ENCODE results near the gene C5orf22. TPM values are rescaled to one million over a fixed set of nuclear protein-coding genes. Genes with fewer than 3 reads are reported as not detected.

C5orf22 gene
- total and polyA plus RNA-seq, 7 experiments from 2014 or later: 10.6 to 31.3 (median 23.6) TPM

DNA sequence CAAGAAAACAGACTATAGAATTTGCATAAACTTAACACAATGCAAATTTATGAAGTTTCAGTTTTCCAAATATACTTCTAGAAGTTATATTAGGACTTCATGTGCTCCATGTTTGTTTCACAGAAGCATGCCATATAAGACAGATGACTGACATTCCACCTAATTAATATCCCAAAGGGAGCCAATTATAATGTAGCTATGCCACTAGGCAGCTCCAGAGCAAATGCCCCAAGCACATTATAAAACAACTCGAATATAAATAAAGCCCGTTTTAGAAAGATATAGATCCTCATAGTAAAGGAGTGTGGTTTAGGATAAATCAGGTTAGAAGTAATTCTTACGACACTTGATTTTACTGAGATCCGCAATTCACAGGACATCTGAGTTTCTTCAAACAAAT, 9.1 kb upstream of the C5orf22 start:
- H3K4me3 ChIP-seq (ENCODE audit: low read length): no peak overlapping the region
- no peaks in the 10 kb centered on the region for H3K27me3 ChIP-seq (ENCODE audit: control insufficient read depth in 2 of 2, insufficient read depth in 2 of 2, low read length in 2 of 2)
- no peaks in the 10 kb centered on the region for H3K9me3 ChIP-seq (ENCODE audit: control insufficient read depth in 2 of 3, low read length in 3 of 3)
- Mint-ChIP-seq H3K27ac (no peak overlapping the region), H3K4me1 (peaks cover 5 to 42% (median 32%) of the 10 kb centered on the region in 7 donors), H3K36me3 (peaks cover 15 to 69% (median 52%) of the 10 kb centered on the region in 5 donors), H3K9me3 (no peaks in the 10 kb centered on the region), H3K27me3 (no peaks in the 10 kb centered on the region), H3K4me3 (no peak overlapping the region)
- POLR2A ChIA-PET: no interaction called here
- H3K36me3 ChIP-seq (ENCODE audit: control insufficient read depth in 2 of 3, insufficient read depth in 3 of 3, low read length in 3 of 3): peaks cover 0 to 61% (median 11%) of the 10 kb centered on the region in 3 experiments
- ATAC-seq (no peak), DNase-seq (no peak)
- CTCF ChIA-PET: no interaction called here
- no peak overlapping the region for H3K27ac ChIP-seq (ENCODE audit: low read depth, low read length)
- intact Hi-C loops (cut with micrococcal nuclease): no loop called here
- H3K4me1 ChIP-seq (ENCODE audit: control insufficient read depth in 2 of 2, insufficient read depth in 2 of 2, low read length in 2 of 2): no peaks in the 10 kb centered on the region

- ChIA-PET POLR2A (interaction anchor here (0.5 to 2.0 kb wide), 2 partner anchors 11 to 25 kb away, joined by 3 to 4 read pairs; no protein-coding TSS in a partner anchor), CTCF (no interaction called here)
- no peak for DNase-seq
- intact Hi-C loops (cut with micrococcal nuclease): loop anchor here in 1 of 2 donors (2.0 kb wide), 1 partner anchor 912 kb away; no protein-coding TSS in a partner anchor
- no peaks in the 10 kb centered on the region for H3K27me3 ChIP-seq (ENCODE audit: control insufficient read depth in 2 of 2, insufficient read depth in 2 of 2, low read length in 2 of 2)
- peak overlapping the region; percentile 97 for H3K4me3 ChIP-seq (ENCODE audit: low read length)
- H3K4me1 ChIP-seq (ENCODE audit: control insufficient read depth in 2 of 2, insufficient read depth in 2 of 2, low read length in 2 of 2): peaks cover 13 to 24% of the 10 kb centered on the region in 2 donors
- H3K4me3 Mint-ChIP-seq: peak overlapping the region; percentile 93 to 100 (median 98)
- peak overlapping the region; percentile 89 for H3K27ac ChIP-seq (ENCODE audit: low read depth, low read length)
- H3K36me3 Mint-ChIP-seq: peaks cover 21 to 45% (median 33%) of the 10 kb centered on the region in 5 donors
- no peak for ATAC-seq
- H3K27me3 Mint-ChIP-seq: no peaks in the 10 kb centered on the region
- no peaks in the 10 kb centered on the region for H3K9me3 ChIP-seq (ENCODE audit: control insufficient read depth in 2 of 3, low read length in 3 of 3)
- peaks cover 30 to 83% (median 76%) of the 10 kb centered on the region in 7 donors for H3K4me1 Mint-ChIP-seq
- no peaks in the 10 kb centered on the region for H3K9me3 Mint-ChIP-seq
- peak overlapping the region in 8 of 9 donors; percentile 8 to 96 (median 89) for H3K27ac Mint-ChIP-seq
- H3K36me3 ChIP-seq (ENCODE audit: control insufficient read depth in 2 of 3, insufficient read depth in 3 of 3, low read length in 3 of 3): peaks cover 0 to 54% (median 9%) of the 10 kb centered on the region in 3 experiments
These were observed 1.4 kb upstream of the C5orf22 start for GRCh38 chr5:31530541-31531265.

DNA sequence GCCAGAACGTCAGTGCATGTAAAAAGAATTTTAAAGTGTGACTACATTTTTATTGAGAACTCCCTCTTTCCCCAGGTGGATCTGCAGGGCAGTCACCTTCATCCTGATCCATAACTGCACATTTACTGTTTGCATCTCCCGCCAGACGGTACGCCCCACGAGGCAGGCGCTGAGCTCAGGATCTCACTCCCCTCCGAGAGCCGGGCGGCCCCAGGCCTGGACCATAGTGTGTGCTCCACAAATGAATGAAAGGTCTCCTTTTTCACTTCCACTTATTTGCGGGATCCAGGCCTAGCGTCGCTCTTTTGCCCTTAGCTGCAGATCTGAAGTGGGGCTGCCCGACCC, 586 bp upstream of the C5orf22 start:
- intact Hi-C loops (cut with micrococcal nuclease): loop anchor here in 1 of 2 donors (2.0 kb wide), 1 partner anchor 911 kb away; no protein-coding TSS in a partner anchor
- peak overlapping the region; percentile 93 to 100 (median 98) for H3K4me3 Mint-ChIP-seq
- Histone ChIP-seq H3K36me3 (ENCODE audit: control insufficient read depth in 2 of 3, insufficient read depth in 3 of 3, low read length in 3 of 3) (peaks cover 0 to 51% (median 8%) of the 10 kb centered on the region in 3 experiments), H3K27me3 (ENCODE audit: control insufficient read depth in 2 of 2, insufficient read depth in 2 of 2, low read length in 2 of 2) (no peaks in the 10 kb centered on the region), H3K4me1 (ENCODE audit: control insufficient read depth in 2 of 2, insufficient read depth in 2 of 2, low read length in 2 of 2) (peaks cover 13 to 24% of the 10 kb centered on the region in 2 donors), H3K9me3 (ENCODE audit: control insufficient read depth in 2 of 3, low read length in 3 of 3) (no peaks in the 10 kb centered on the region), H3K27ac (ENCODE audit: low read depth, low read length) (peak overlapping the region; percentile 89), H3K4me3 (ENCODE audit: low read length) (peak overlapping the region; percentile 97)
- ATAC-seq (peak; percentile 31), DNase-seq (peak in 3 of 9 donors; percentile 8 to 45 (median 22))
- POLR2A ChIA-PET: interaction anchor here (1.0 to 2.0 kb wide), 3 partner anchors 12 to 913 kb away, joined by 3 to 4 read pairs (median 3); partner anchors contain the start of genes GOLPH3 and ZFR
- H3K27me3 Mint-ChIP-seq: no peaks in the 10 kb centered on the region
- H3K27ac Mint-ChIP-seq: peak overlapping the region; percentile 83 to 96 (median 90)
- CTCF ChIA-PET: interaction anchor here (0.7 kb wide), 1 partner anchor 11 kb away, joined by 3 read pairs; no protein-coding TSS in a partner anchor
- peaks cover 30 to 83% (median 72%) of the 10 kb centered on the region in 7 donors for H3K4me1 Mint-ChIP-seq
- H3K36me3 Mint-ChIP-seq: peaks cover 17 to 42% (median 30%) of the 10 kb centered on the region in 5 donors
- H3K9me3 Mint-ChIP-seq: no peaks in the 10 kb centered on the region

DNA sequence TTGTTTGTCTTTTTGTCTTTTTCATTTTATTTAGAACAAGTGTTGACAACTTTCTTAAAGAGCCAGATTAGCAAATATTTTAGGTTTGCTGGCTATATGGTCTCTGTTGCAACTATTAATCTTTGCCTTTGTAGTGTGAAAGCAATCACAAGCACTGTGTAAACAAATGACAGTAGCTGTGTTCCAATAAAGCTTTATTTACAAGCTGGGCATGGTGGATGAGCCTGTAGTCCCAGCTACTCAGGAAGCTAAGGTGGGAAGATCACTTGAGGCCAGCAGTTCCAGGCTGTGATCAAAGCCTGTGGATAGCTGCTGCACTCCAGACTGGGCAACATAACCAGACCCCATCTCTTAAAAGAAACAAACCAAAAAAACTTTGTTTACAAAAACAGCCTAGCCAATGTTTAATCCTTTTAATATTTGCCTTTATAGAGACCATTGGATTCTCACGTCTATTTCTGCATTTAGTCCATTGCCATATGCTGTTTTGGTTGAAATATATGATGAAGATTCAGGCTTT, 2.5 kb downstream of the C5orf22 start:
- H3K36me3 ChIP-seq (ENCODE audit: control insufficient read depth in 2 of 3, insufficient read depth in 3 of 3, low read length in 3 of 3): peaks cover 5 to 53% (median 6%) of the 10 kb centered on the region in 3 experiments
- H3K9me3 Mint-ChIP-seq: no peaks in the 10 kb centered on the region
- peak overlapping the region in 4 of 9 donors; percentile 18 to 54 (median 46) for H3K27ac Mint-ChIP-seq
- no peaks in the 10 kb centered on the region for H3K27me3 ChIP-seq (ENCODE audit: control insufficient read depth in 2 of 2, insufficient read depth in 2 of 2, low read length in 2 of 2)
- ChIA-PET POLR2A (no interaction called here), CTCF (no interaction called here)
- intact Hi-C loops (cut with micrococcal nuclease): no loop called here
- H3K4me1 Mint-ChIP-seq: peaks cover 23 to 77% (median 62%) of the 10 kb centered on the region in 7 donors
- H3K4me1 ChIP-seq (ENCODE audit: control insufficient read depth in 2 of 2, insufficient read depth in 2 of 2, low read length in 2 of 2): peaks cover 13 to 24% of the 10 kb centered on the region in 2 donors
- H3K36me3 Mint-ChIP-seq: peaks cover 0 to 30% (median 16%) of the 10 kb centered on the region in 5 donors
- no peak for ATAC-seq
- H3K9me3 ChIP-seq (ENCODE audit: control insufficient read depth in 2 of 3, low read length in 3 of 3): no peaks in the 10 kb centered on the region
- H3K27ac ChIP-seq (ENCODE audit: low read depth, low read length): no peak overlapping the region
- DNase-seq: no peak
- no peak overlapping the region for H3K4me3 ChIP-seq (ENCODE audit: low read length)
- H3K4me3 Mint-ChIP-seq: peak overlapping the region in 7 of 10 donors; percentile 13 to 100 (median 48)
- H3K27me3 Mint-ChIP-seq: no peaks in the 10 kb centered on the region

- Histone ChIP-seq H3K36me3 (ENCODE audit: control insufficient read depth in 2 of 3, insufficient read depth in 3 of 3, low read length in 3 of 3) (peaks cover 6 to 70% (median 18%) of the 10 kb centered on the region in 3 experiments), H3K4me3 (ENCODE audit: low read length) (no peak overlapping the region), H3K9me3 (ENCODE audit: control insufficient read depth in 2 of 3, low read length in 3 of 3) (no peaks in the 10 kb centered on the region), H3K4me1 (ENCODE audit: control insufficient read depth in 2 of 2, insufficient read depth in 2 of 2, low read length in 2 of 2) (peaks cover 7 to 11% of the 10 kb centered on the region in 2 donors), H3K27ac (ENCODE audit: low read depth, low read length) (no peak overlapping the region), H3K27me3 (ENCODE audit: control insufficient read depth in 2 of 2, insufficient read depth in 2 of 2, low read length in 2 of 2) (no peaks in the 10 kb centered on the region)
- Mint-ChIP-seq H3K4me3 (no peak overlapping the region), H3K36me3 (peaks cover 0 to 39% (median 19%) of the 10 kb centered on the region in 5 donors), H3K27me3 (no peaks in the 10 kb centered on the region), H3K9me3 (no peaks in the 10 kb centered on the region), H3K4me1 (peaks cover 9 to 54% (median 39%) of the 10 kb centered on the region in 7 donors), H3K27ac (peak overlapping the region in 1 of 9 donors; percentile 41)
- CTCF ChIA-PET: no interaction called here
- no peak for ATAC-seq
- POLR2A ChIA-PET: no interaction called here
- intact Hi-C loops (cut with micrococcal nuclease): no loop called here
- DNase-seq: no peak
These were observed 4.8 kb downstream of the C5orf22 start for GRCh38 chr5:31536873-31537272.

GRCh38 chr5:31537349-31537748, 5.2 kb downstream of the C5orf22 start:
- Mint-ChIP-seq H3K27me3 (no peaks in the 10 kb centered on the region), H3K9me3 (no peaks in the 10 kb centered on the region), H3K4me1 (peaks cover 9 to 49% (median 36%) of the 10 kb centered on the region in 7 donors), H3K27ac (peak overlapping the region in 1 of 9 donors; percentile 41), H3K4me3 (no peak overlapping the region), H3K36me3 (peaks cover 0 to 42% (median 19%) of the 10 kb centered on the region in 5 donors)
- Histone ChIP-seq H3K36me3 (ENCODE audit: control insufficient read depth in 2 of 3, insufficient read depth in 3 of 3, low read length in 3 of 3) (peaks cover 6 to 72% (median 19%) of the 10 kb centered on the region in 3 experiments), H3K9me3 (ENCODE audit: control insufficient read depth in 2 of 3, low read length in 3 of 3) (no peaks in the 10 kb centered on the region), H3K27me3 (ENCODE audit: control insufficient read depth in 2 of 2, insufficient read depth in 2 of 2, low read length in 2 of 2) (no peaks in the 10 kb centered on the region), H3K4me3 (ENCODE audit: low read length) (no peak overlapping the region), H3K4me1 (ENCODE audit: control insufficient read depth in 2 of 2, insufficient read depth in 2 of 2, low read length in 2 of 2) (peaks cover 7 to 11% of the 10 kb centered on the region in 2 donors), H3K27ac (ENCODE audit: low read depth, low read length) (no peak overlapping the region)
- POLR2A ChIA-PET: no interaction called here
- CTCF ChIA-PET: no interaction called here
- ATAC-seq (no peak), DNase-seq (no peak)
- intact Hi-C loops (cut with micrococcal nuclease): no loop called here
